ENCODE measurements around the gene TRAF6. TPM values are rescaled to one million over a fixed set of nuclear protein-coding genes. Genes with fewer than 3 reads are reported as not detected.
"Not testable (repeated sequence)": the region's sequence is repeated elsewhere in the genome, so short reads cannot be mapped to it uniquely, and the experiment has no call there.

Gene TRAF6
- total RNA-seq, 2 experiments from 2014 or later = 8.3 to 8.7 TPM

DNA sequence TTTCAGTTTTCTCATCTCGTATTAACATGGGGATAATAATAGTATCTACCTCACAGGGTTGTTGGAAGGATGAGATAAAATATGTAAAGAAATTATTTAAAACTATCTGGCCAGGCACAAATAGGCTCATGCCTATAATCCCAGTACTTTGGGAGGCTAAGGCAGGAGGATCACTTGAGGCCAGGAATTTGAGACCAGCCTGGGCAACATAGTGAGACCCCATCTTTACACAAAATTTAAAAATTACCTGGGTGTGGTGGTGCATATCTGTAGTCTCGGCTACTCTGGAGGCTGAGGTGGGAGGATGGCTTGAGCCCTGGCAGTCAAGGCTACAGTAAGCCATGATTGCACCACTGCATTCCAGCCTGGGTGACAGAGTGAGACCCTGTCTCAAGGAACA, 990 bp upstream of the TRAF6 start:
- H3K27ac Mint-ChIP-seq; H3K27me3 Mint-ChIP-seq (ENCODE audit: low read depth); H3K9me3 Mint-ChIP-seq; DNase-seq; H3K36me3 Mint-ChIP-seq (ENCODE audit: low read depth): not testable (repeated sequence)
- intact Hi-C loops (cut with micrococcal nuclease) = loop anchor here (2.0 kb wide), 2 partner anchors 112 to 236 kb away; no protein-coding TSS in a partner anchor
- Mint-ChIP-seq H3K4me1 (ENCODE audit: low read depth) (peaks cover 21% of the 10 kb centered on the region), H3K4me3 (peak overlapping the region; percentile 97)
- CTCF ChIA-PET = interaction anchor here (0.7 to 3.2 kb wide), 8 partner anchors 18 to 219 kb away, joined by 3 to 18 read pairs (median 3); partner anchors contain the start of gene PRR5L

DNA sequence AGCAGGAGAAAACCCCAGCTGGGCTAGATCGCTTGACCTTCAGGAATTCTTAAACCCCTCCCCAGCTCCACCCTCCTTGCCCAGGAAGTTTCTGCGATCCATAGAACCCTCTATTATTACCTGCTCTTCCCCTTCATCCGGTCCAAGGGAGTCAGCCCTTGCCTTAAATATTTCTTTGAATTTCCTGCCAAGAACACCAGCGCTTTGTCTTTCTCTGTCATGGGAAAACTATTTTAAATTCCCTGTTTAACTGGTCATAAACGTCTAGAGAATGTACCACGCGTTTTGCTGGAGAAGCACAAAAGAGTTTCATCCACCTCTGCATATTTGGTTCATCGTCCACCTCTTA, 496 bp upstream of the TRAF6 start:
- H3K9me3 Mint-ChIP-seq = peaks cover 3% of the 10 kb centered on the region
- peak overlapping the region; percentile 97 for H3K4me3 Mint-ChIP-seq
- H3K27ac Mint-ChIP-seq = peak overlapping the region; percentile 90
- DNase-seq = no peak
- H3K36me3 Mint-ChIP-seq (ENCODE audit: low read depth) = no peaks in the 10 kb centered on the region
- no peaks in the 10 kb centered on the region for H3K27me3 Mint-ChIP-seq (ENCODE audit: low read depth)
- intact Hi-C loops (cut with micrococcal nuclease) = loop anchor here (1.0 to 2.0 kb wide), 4 partner anchors 112 to 848 kb away; partner anchors contain the start of genes COMMD9 and TRIM44
- CTCF ChIA-PET = interaction anchor here (0.7 to 3.2 kb wide), 10 partner anchors 11 to 891 kb away, joined by 3 to 18 read pairs (median 3); partner anchors contain the start of gene PRR5L
- peaks cover 26% of the 10 kb centered on the region for H3K4me1 Mint-ChIP-seq (ENCODE audit: low read depth)

DNA sequence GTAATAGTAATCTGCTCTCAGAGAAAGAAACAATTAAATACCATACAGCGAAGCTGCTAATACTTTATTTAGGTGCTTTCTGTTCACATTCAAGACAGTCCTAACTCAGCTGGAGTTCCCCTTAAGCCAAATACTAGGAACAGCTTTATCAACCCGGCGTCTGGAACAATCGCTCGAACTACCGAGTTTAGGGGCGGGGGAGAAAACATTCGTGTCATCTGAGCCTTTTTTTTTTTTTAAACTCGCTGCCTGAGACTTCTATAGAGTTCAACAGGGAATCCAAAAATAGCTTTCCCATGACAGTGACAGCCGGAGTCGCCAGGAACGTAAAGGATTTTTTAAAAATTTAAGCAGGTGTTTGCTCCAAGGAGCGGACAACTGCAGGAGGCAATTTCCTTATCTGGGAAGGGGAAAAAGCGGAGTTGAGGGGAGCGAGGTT, 852 bp downstream of the TRAF6 start:
- no peaks in the 10 kb centered on the region for H3K27me3 Mint-ChIP-seq (ENCODE audit: low read depth)
- H3K4me1 Mint-ChIP-seq (ENCODE audit: low read depth) = peaks cover 32% of the 10 kb centered on the region
- H3K9me3 Mint-ChIP-seq = peaks cover 3% of the 10 kb centered on the region
- CTCF ChIA-PET = interaction anchor here (0.9 to 3.2 kb wide), 8 partner anchors 9 to 218 kb away, joined by 3 to 18 read pairs (median 6); no protein-coding TSS in a partner anchor
- intact Hi-C loops (cut with micrococcal nuclease) = loop anchor here (1.0 to 10.0 kb wide), 3 partner anchors 17 to 564 kb away; partner anchors contain the start of gene LDLRAD3
- DNase-seq = peak; percentile 53
- peak overlapping the region; percentile 97 for H3K4me3 Mint-ChIP-seq
- H3K27ac Mint-ChIP-seq = peak overlapping the region; percentile 90
- peaks cover 2% of the 10 kb centered on the region for H3K36me3 Mint-ChIP-seq (ENCODE audit: low read depth)

DNA sequence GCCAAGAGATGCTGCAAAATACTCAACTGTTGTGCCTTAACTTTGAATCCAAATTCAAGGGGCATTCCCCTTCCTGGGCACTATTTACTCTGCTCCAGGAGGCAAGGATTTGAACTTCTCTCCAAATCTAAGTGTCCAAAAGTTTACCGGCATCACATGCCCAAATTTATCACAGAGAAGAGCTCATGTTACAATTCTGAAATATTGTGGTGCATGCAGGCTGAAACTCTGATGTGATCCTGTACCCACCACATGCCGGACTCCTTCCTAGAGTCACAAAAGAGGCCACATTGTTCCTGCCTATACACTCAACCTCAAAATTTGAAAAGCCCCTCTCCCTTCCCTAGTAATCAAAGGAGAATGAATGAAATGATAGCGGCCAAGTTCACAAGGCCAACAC, 1.3 kb downstream of the TRAF6 start:
- intact Hi-C loops (cut with micrococcal nuclease) = loop anchor here (1.0 to 10.0 kb wide), 3 partner anchors 16 to 564 kb away; partner anchors contain the start of gene LDLRAD3
- H3K9me3 Mint-ChIP-seq = peaks cover 3% of the 10 kb centered on the region
- no peak for DNase-seq
- H3K4me1 Mint-ChIP-seq (ENCODE audit: low read depth) = peaks cover 32% of the 10 kb centered on the region
- peaks cover 2% of the 10 kb centered on the region for H3K36me3 Mint-ChIP-seq (ENCODE audit: low read depth)
- H3K27me3 Mint-ChIP-seq (ENCODE audit: low read depth) = no peaks in the 10 kb centered on the region
- peak overlapping the region; percentile 90 for H3K27ac Mint-ChIP-seq
- CTCF ChIA-PET = interaction anchor here (0.6 to 3.2 kb wide), 8 partner anchors 8 to 238 kb away, joined by 3 to 18 read pairs (median 4); no protein-coding TSS in a partner anchor
- H3K4me3 Mint-ChIP-seq = peak overlapping the region; percentile 97

DNA sequence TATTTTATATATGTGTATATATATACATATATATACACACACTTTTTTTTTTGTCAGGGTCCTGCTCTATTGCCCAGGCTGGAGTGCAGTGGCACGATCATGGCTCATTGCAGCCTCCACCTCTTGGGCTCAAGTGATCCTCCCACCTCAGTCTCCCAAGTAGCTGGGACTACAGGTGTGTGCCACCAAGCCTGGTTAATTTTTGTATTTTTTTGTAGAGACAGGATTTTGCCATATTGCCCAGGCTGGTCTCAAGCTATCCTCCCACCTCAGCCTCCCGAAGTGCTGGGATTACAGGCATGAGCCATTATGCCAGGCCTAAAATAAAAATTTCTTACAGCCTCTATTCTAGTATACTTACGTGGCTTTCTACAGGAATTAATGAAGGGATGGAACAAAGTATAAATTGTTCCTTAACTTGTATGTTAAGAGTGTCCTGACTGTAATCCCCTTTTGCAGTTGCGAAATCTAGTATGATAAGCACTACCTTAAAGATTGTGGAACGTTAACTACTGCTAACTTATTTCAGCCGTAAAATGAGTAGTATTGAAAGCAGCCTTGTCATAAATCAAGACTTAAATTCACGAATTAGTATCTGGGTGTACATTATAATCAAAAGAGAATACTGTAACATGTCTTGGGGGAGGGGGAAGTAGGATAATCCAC, 2.1 kb downstream of the TRAF6 start:
- Mint-ChIP-seq H3K4me3 (peak overlapping the region; percentile 97), H3K9me3 (no peaks in the 10 kb centered on the region), H3K36me3 (ENCODE audit: low read depth) (peaks cover 2% of the 10 kb centered on the region), H3K27ac (peak overlapping the region; percentile 2), H3K4me1 (ENCODE audit: low read depth) (peaks cover 32% of the 10 kb centered on the region), H3K27me3 (ENCODE audit: low read depth) (no peaks in the 10 kb centered on the region)
- no peak for DNase-seq
- CTCF ChIA-PET = interaction anchor here (0.6 to 3.2 kb wide), 4 partner anchors 7 to 239 kb away, joined by 3 to 17 read pairs (median 6); no protein-coding TSS in a partner anchor
- intact Hi-C loops (cut with micrococcal nuclease) = loop anchor here (10.0 kb wide), 1 partner anchor 563 kb away; the partner anchor contains the start of gene LDLRAD3

DNA sequence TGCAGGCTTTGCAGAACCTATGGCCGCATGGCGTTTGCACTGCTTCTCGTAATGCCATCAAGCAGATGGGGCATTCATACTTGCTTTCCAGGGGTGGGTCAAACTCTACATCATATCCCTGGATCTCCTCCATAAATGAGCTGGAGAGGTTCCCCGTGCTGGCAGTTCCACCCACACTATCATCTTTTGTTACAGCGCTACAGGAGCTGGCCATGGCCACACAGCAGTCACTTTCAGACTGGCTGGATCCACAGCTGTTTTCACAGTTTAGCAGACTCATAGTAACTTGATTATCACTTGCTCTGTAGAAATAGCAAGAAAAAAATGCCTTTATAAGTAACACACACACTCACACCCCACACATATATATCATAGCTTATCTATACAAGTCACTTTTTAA, 8.8 kb downstream of the TRAF6 start:
- intact Hi-C loops (cut with micrococcal nuclease) = loop anchor here (10.0 kb wide), 1 partner anchor 556 kb away; the partner anchor contains the start of gene LDLRAD3
- CTCF ChIA-PET = interaction anchor here (0.7 to 7.5 kb wide), 5 partner anchors 8 to 246 kb away, joined by 3 to 49 read pairs (median 7); partner anchors contain the start of gene COMMD9
- H3K4me1 Mint-ChIP-seq (ENCODE audit: low read depth) = peaks cover 32% of the 10 kb centered on the region
- DNase-seq = no peak
- no peak overlapping the region for H3K27ac Mint-ChIP-seq
- H3K27me3 Mint-ChIP-seq (ENCODE audit: low read depth) = no peaks in the 10 kb centered on the region
- no peaks in the 10 kb centered on the region for H3K9me3 Mint-ChIP-seq
- H3K4me3 Mint-ChIP-seq = no peak overlapping the region
- peaks cover 17% of the 10 kb centered on the region for H3K36me3 Mint-ChIP-seq (ENCODE audit: low read depth)

DNA sequence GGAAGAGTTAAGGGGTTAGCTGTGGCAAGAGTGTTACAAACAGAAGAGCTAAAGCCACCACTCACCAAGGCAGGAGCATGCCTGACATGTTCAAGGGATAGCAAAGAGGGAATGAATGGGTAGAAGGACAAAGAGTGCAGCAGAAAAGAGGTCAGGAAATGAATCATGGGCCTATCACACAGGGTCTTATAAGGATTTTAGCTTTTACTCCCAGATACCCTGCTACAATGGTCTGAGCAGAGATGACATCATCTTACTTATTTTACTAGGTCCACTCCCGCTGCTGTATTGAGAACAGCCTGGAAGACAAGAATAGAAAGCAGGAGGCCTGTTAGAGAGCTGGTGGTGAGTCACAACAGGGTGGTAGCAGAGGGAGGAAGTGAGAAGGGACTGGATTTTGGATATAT, 9.8 kb downstream of the TRAF6 start:
- H3K27me3 Mint-ChIP-seq (ENCODE audit: low read depth) = no peaks in the 10 kb centered on the region
- CTCF ChIA-PET = interaction anchor here (0.7 to 7.5 kb wide), 4 partner anchors 8 to 246 kb away, joined by 3 to 49 read pairs (median 5); partner anchors contain the start of genes COMMD9 and TRAF6
- no peak overlapping the region for H3K4me3 Mint-ChIP-seq
- peak overlapping the region; percentile 74 for H3K27ac Mint-ChIP-seq
- peaks cover 23% of the 10 kb centered on the region for H3K4me1 Mint-ChIP-seq (ENCODE audit: low read depth)
- peaks cover 19% of the 10 kb centered on the region for H3K36me3 Mint-ChIP-seq (ENCODE audit: low read depth)
- no peak for DNase-seq
- H3K9me3 Mint-ChIP-seq = no peaks in the 10 kb centered on the region
- intact Hi-C loops (cut with micrococcal nuclease) = loop anchor here (10.0 kb wide), 1 partner anchor 556 kb away; the partner anchor contains the start of gene LDLRAD3

DNA sequence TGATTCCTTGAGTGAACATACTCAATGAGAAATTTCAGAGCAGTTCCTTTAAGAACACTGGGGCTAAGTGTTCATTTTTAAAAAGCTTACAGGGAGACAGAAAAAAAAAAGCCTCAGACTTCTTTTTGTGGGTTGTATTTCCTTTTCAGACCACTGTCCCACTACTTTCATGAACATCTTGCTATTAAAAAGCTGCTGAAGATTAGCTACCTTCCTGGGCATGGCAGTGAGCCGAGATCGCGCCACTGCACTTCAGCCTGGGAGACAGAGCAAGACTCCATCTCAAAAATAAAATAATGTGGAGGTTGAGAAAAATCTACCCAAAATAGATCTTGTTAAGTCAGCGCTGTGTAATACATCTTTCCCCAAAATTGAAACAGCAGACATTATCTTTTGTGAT, 10.8 kb downstream of the TRAF6 start:
- H3K9me3 Mint-ChIP-seq = no peaks in the 10 kb centered on the region
- intact Hi-C loops (cut with micrococcal nuclease) = no loop called here
- CTCF ChIA-PET = interaction anchor here (0.7 to 7.5 kb wide), 4 partner anchors 10 to 248 kb away, joined by 3 to 49 read pairs (median 4); partner anchors contain the start of genes COMMD9 and TRAF6
- H3K27me3 Mint-ChIP-seq (ENCODE audit: low read depth) = no peaks in the 10 kb centered on the region
- H3K27ac Mint-ChIP-seq = no peak overlapping the region
- peaks cover 19% of the 10 kb centered on the region for H3K4me1 Mint-ChIP-seq (ENCODE audit: low read depth)
- no peak overlapping the region for H3K4me3 Mint-ChIP-seq
- peaks cover 18% of the 10 kb centered on the region for H3K36me3 Mint-ChIP-seq (ENCODE audit: low read depth)
- no peak for DNase-seq

DNA sequence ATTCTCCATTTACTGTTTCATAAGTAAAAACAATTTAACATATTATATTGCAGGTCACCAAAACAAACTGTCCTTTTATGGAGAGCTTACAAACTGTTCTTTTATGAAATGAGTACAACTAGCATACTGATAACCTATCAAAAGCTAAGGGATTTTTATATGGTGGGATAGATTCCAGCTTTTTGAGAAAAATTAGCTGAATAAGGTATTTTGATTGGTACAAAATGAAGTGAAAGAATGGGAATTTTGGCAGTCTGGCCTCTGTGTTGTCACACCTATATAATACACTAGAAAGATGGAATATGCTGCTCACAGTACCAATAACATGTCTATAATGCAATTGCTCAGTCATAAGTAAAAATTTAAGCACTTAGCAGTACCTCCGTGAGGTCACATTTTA, 11.4 kb downstream of the TRAF6 start:
- no peak overlapping the region for H3K4me3 Mint-ChIP-seq
- no peaks in the 10 kb centered on the region for H3K27me3 Mint-ChIP-seq (ENCODE audit: low read depth)
- no peaks in the 10 kb centered on the region for H3K9me3 Mint-ChIP-seq
- intact Hi-C loops (cut with micrococcal nuclease) = no loop called here
- no peak overlapping the region for H3K27ac Mint-ChIP-seq
- H3K36me3 Mint-ChIP-seq (ENCODE audit: low read depth) = peaks cover 18% of the 10 kb centered on the region
- DNase-seq = no peak
- peaks cover 19% of the 10 kb centered on the region for H3K4me1 Mint-ChIP-seq (ENCODE audit: low read depth)
- CTCF ChIA-PET = interaction anchor here (1.0 to 7.5 kb wide), 4 partner anchors 11 to 248 kb away, joined by 3 to 49 read pairs (median 4); partner anchors contain the start of genes COMMD9 and TRAF6

DNA sequence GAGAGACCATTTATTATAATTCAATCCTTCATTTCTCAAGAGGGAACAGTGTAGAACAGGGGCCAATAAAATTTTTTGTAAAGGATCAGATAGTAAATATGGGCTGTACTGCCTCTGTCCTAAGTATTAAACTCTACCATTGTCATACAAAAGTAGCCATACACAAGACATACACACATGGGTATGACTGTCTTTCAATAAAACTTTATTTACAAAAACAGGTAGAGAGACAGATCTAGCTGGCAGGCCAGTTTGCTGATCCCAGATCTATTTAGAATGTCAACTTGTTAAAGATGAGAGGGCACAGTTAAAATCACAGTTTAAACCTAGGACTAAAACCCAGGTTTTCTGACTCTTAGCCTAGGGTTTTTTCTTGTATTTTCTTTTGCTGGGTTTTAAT, 16.7 kb downstream of the TRAF6 start:
- DNase-seq = no peak
- H3K4me1 Mint-ChIP-seq (ENCODE audit: low read depth) = peaks cover 17% of the 10 kb centered on the region
- H3K36me3 Mint-ChIP-seq (ENCODE audit: low read depth) = peaks cover 36% of the 10 kb centered on the region
- no peak overlapping the region for H3K27ac Mint-ChIP-seq
- H3K9me3 Mint-ChIP-seq = no peaks in the 10 kb centered on the region
- H3K4me3 Mint-ChIP-seq = no peak overlapping the region
- CTCF ChIA-PET = interaction anchor here (0.6 to 4.5 kb wide), 41 partner anchors 9 to 845 kb away, joined by 3 to 98 read pairs (median 4); partner anchors contain the start of genes COMMD9 and TRAF6
- no peaks in the 10 kb centered on the region for H3K27me3 Mint-ChIP-seq (ENCODE audit: low read depth)
- intact Hi-C loops (cut with micrococcal nuclease) = loop anchor here (2.0 to 5.0 kb wide), 3 partner anchors 187 to 451 kb away; no protein-coding TSS in a partner anchor

DNA sequence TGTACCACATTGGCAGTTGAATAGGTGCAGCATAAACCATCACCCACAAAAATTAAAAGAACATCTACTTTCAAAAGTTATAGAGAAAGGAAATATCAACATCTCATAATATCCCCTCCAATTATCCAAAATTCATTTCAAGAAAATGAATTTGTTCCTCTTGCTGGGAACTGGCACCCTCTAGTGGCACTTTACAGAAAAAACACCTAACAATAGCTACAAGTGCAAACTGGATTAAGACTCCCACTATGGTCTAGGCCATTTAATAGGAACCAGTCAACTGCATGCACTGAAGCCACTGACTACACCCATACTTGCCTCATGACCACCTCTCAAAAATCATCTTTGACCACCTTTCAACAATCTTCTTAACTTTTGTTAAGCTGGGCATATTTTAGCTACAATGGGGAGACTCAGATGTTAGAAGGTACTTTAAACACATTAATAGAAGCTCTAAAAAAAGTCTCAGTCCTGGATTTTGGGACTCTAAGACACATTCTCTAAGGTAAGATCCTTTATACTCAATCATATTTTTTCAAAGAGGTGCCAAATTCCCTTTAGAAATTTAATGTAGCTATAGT, 17.3 kb downstream of the TRAF6 start:
- H3K27me3 Mint-ChIP-seq (ENCODE audit: low read depth) = no peaks in the 10 kb centered on the region
- CTCF ChIA-PET = interaction anchor here (0.6 to 4.5 kb wide), 43 partner anchors 9 to 845 kb away, joined by 3 to 98 read pairs (median 4); partner anchors contain the start of genes COMMD9 and TRAF6
- intact Hi-C loops (cut with micrococcal nuclease) = loop anchor here (1.0 to 5.0 kb wide), 7 partner anchors 16 to 877 kb away; no protein-coding TSS in a partner anchor
- peaks cover 36% of the 10 kb centered on the region for H3K36me3 Mint-ChIP-seq (ENCODE audit: low read depth)
- H3K4me1 Mint-ChIP-seq (ENCODE audit: low read depth) = peaks cover 22% of the 10 kb centered on the region
- peak; percentile 44 for DNase-seq
- no peak overlapping the region for H3K4me3 Mint-ChIP-seq
- no peaks in the 10 kb centered on the region for H3K9me3 Mint-ChIP-seq
- peak overlapping the region; percentile 28 for H3K27ac Mint-ChIP-seq

Measured in activated naive CD4-positive, alpha-beta T cell treated with anti-CD3 and anti-CD28 coated beads for 36 hours (primary cell).